Gastroesophageal sphincter (tissue), 4 donors: ENCODE data around the gene SLC2A4. TPM values are rescaled to one million over a fixed set of nuclear protein-coding genes. Genes with fewer than 3 reads are reported as not detected.
A peak's percentile ranks its signal among the peaks of the same experiment; 100 is the strongest.

Source experiments
- ATAC-seq: fragments of 150-250 bp; one replicate; pipeline ENCODE4 v1.9.1; 2016; ENCODE audit warnings: mild to moderate bottlenecking, moderate library complexity
- H3K27ac ChIP-seq, 4 donors: fragments of 200-600 bp; sonication (generic) in 3 of 4; 1 replicate in 3 of 4; 2 replicates in 1 of 4; pipeline ENCODE4 v1.5.1; 2016 to 2019
- H3K27me3 ChIP-seq: fragments of 200-600 bp; sonication (generic); one replicate; pipeline ENCODE4 v1.5.1; 2019
- H3K36me3 ChIP-seq, 2 donors: fragments of 200-600 bp; sonication (generic); one replicate each; pipeline ENCODE4 v1.5.1; 2019; ENCODE audit warnings: control low read depth in 1 of 2
- H3K4me1 ChIP-seq, 3 donors: fragments of 200-600 bp; sonication (generic); 1 replicate in 2 of 3; 2 replicates in 1 of 3; pipeline ENCODE4 v1.5.1; 2016 to 2019; ENCODE audit warnings: control low read depth in 2 of 3
- H3K4me3 ChIP-seq, 2 donors: fragments of 200-600 bp; sonication (generic); one replicate each; pipeline ENCODE4 v1.5.1; 2019; ENCODE audit warnings: mild to moderate bottlenecking in 1 of 2, moderate library complexity in 1 of 2
- H3K9me3 ChIP-seq, 3 donors: fragments of 200-600 bp; sonication (generic); one replicate each; pipeline ENCODE4 v1.5.1; 2017 to 2019; ENCODE audit warnings: control low read depth in 2 of 3
- EP300 ChIP-seq: sonication (generic); formaldehyde crosslinking; IDR thresholded peaks from one replicate; pipeline ENCODE4 v1.6.1; 2017; ENCODE audit warnings: antibody characterized with exemption, mild to moderate bottlenecking
- POLR2A ChIP-seq, 2 donors: fragments of 450-650 bp; IDR thresholded peaks; one replicate each; pipeline ENCODE4 v1.6.1; 2017; ENCODE audit warnings: antibody characterized with exemption in 2 of 2, mild to moderate bottlenecking in 2 of 2, moderate library complexity in 1 of 2
- POLR2AphosphoS5 ChIP-seq: sonication (generic); formaldehyde crosslinking; IDR thresholded peaks from one replicate; pipeline ENCODE4 v1.6.1; 2017; ENCODE audit warnings: antibody characterized with exemption
- WGBS, 2 donors: methylation state at CpG; one replicate each; pipeline ENCODE4 v1.1.5; 2018; ENCODE audit warnings: low coverage in 1 of 2; 5-methylcytosine and 5-hydroxymethylcytosine counted together
- total RNA-seq, 4 donors: library from RNA; depleted of rRNA; stranded (reverse); fragments of >200 nt; gene quantifications; one replicate each; pipeline ENCODE4 v1.1.0, GENCODE V29; 2016
- TF ChIP-seq, protein P1 (sequence below), 4 experiments: fragments of 200-600 bp in 2 of 4; fragments of 450-650 bp in 2 of 4; sonication (generic) in 1 of 4; IDR thresholded peaks; one replicate each; pipeline ENCODE4 v1.5.1; 2017 to 2019; ENCODE audit warnings: antibody characterized with exemption in 4 of 4, mild to moderate bottlenecking in 2 of 4, moderate library complexity in 2 of 4

The SLC2A4 gene
- total RNA-seq, 4 donors from 2014 or later, result 71.8 to 200 (median 149) TPM

DNA sequence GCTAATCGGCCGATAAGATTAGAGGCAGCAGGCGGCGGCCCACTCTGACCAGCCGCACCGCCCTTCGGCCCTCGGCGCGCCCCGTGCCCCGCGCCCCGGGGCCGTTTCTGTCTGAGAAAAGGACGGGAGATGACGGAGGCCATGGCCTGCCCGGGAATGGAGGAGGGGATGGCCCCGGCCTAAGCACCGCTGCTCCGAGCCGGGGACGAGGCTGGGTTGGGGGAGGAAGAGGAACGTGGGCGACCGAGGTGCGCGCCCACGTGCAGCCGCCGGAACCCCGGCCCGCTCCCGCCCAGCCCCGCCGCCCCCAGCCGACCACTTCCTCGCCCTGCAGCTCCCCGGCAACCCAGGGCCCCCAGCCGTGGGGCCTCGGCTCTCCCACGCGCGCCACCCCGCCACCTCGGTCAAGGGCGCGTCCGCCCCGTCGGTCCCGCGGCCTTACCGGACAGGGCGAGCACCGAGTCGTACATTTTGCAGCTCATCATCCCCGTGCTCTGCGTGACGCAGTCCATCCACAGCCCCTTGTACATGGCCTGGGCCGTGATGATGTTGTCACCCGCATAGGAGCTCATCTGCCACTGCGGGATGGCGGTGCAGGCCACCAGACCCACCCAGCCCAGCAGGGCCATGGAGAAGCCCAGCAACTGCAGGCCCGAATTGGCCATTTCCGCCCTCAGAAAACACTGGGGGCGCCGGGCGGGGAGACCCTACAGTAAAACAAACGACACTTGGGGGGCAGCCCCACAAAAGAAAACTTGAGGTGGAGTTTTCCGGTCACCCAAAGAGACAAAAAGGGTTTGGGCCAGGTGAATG, 19.9 kb upstream of the SLC2A4 start:
- Histone ChIP-seq H3K27me3 (peaks cover 65% of the 10 kb centered on the region), H3K4me3 (peak overlapping the region; percentile 2 to 52), H3K4me1 (peaks cover 0 to 34% (median 22%) of the 10 kb centered on the region in 3 donors), H3K27ac (peak overlapping the region in 1 of 4 donors; percentile 53), H3K9me3 (no peaks in the 10 kb centered on the region), H3K36me3 (peaks cover 0 to 31% of the 10 kb centered on the region in 2 donors)
- no peak for TF ChIP-seq POLR2AphosphoS5
- no peak for TF ChIP-seq POLR2A (IDR thresholded peaks at IDR 0.05)
- no peak for TF ChIP-seq EP300
- TF ChIP-seq, protein P1, sequence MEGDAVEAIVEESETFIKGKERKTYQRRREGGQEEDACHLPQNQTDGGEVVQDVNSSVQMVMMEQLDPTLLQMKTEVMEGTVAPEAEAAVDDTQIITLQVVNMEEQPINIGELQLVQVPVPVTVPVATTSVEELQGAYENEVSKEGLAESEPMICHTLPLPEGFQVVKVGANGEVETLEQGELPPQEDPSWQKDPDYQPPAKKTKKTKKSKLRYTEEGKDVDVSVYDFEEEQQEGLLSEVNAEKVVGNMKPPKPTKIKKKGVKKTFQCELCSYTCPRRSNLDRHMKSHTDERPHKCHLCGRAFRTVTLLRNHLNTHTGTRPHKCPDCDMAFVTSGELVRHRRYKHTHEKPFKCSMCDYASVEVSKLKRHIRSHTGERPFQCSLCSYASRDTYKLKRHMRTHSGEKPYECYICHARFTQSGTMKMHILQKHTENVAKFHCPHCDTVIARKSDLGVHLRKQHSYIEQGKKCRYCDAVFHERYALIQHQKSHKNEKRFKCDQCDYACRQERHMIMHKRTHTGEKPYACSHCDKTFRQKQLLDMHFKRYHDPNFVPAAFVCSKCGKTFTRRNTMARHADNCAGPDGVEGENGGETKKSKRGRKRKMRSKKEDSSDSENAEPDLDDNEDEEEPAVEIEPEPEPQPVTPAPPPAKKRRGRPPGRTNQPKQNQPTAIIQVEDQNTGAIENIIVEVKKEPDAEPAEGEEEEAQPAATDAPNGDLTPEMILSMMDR (IDR thresholded peaks at IDR 0.05), result no peak
- 37% methylated on average over 2 of the region's 71 CpGs; no CpG with 5 or more reads in 1 of the 2 donors for WGBS, 2 donors
- peak; percentile 14 for ATAC-seq

DNA sequence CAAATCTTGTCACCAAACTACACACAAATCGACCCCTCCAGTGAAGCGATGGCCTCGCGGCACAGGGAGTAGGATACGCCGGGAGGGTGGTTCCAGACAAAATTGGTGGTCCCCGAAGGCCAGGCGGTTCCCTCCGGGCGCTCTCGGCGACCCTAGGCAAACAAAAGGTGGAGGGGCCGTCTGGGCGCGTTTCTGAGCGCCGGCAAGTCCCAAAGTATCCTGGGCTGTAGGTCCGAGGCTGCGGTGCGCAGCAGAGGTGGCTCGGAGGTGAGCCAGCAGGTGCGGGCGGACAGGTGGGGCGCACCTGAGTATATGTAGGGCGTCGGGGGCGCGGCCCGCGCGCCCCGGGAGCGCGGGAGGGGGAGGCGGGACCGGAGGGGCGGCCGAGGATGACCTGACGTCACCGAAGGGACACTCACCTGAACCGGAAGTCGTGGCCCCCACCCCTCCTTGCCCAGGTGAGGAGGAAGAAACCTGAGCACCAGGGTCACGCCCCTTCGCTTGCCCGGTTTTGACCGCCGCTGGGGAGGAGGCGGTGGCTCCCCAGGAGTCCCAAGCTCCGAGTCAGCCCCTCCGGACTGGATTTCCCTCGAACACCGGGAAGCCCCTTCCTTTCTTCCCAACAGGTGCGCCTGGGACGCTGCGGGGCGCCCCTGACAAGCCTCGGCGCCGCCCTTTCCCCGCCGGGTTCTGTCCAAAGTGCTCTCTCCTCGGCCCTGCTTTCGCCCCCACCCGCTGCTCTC, 19.2 kb upstream of the SLC2A4 start, which contains the start of gene CLDN7:
Gene CLDN7 (minus strand): TSS at position 287 of the 743 bp plus-strand sequence. CDS start 435 bp downstream, outside the sequence.
- H3K27ac ChIP-seq, result peak within 1 kb of the TSS in 1 of 4 donors; percentile 53
- no peak for TF ChIP-seq POLR2AphosphoS5
- TF ChIP-seq POLR2A (IDR thresholded peaks at IDR 0.05), result no peak
- TF ChIP-seq, protein P1 (IDR thresholded peaks at IDR 0.05), result no peak
- TF ChIP-seq EP300, result no peak
- peaks cover 72% of the 10 kb centered on the region for H3K27me3 ChIP-seq
- no peak for ATAC-seq
- peaks cover 0 to 34% (median 22%) of the 10 kb centered on the region in 3 donors for H3K4me1 ChIP-seq
- H3K9me3 ChIP-seq, result no peaks in the 10 kb centered on the region
- 1 to 6% methylated on average over 14 to 18 of the region's 64 CpGs for WGBS, 2 donors
- peaks cover 0 to 23% of the 10 kb centered on the region in 2 donors for H3K36me3 ChIP-seq
- peak within 1 kb of the TSS; percentile 2 to 52 for H3K4me3 ChIP-seq

DNA sequence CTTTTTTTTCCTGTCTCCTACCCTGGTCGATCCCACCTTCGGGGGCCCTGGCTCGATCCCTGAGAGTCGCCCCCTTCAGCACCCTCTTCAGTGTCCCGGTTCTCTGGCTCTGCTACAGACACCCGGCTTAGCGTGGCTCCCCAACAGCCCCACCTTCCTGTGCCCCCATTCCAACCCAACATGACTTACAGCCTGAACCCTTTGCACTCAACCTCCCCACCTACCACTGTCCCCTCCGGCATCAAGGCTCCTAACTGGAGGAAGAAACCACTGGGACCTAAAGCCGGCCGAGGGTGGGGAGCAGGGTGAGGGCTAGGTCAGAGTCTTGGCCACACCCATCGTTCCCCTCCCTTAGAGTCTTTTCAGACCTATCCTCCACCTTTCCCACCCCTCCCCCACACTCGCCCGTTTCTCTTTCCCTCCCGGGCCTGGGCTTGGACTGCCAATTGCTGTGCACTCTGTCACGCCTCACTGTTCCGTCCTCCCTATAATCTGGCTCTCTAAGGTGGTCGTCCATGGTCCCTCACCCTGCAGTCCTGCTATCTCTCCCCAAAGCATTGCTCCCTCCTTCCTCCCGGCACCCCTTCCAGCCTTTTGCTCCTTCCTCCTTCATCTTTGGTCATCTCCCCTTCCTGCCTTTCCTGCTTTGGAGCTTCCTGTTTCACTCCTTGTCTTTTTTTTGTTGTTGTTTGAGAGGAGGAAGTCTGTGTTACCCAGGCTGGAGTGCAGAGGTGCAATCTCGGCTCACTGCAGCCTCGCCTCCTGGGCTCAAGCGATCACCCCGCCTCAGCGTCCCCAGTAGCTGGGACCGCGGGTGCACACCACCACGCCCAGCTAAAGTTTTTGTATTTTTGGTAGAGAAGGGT, 18.4 kb upstream of the SLC2A4 start:
- Histone ChIP-seq H3K4me3 (peak overlapping the region in 1 of 2 donors; percentile 3), H3K4me1 (peaks cover 0 to 34% (median 22%) of the 10 kb centered on the region in 3 donors), H3K27ac (no peak overlapping the region), H3K36me3 (peaks cover 0 to 15% of the 10 kb centered on the region in 2 donors), H3K27me3 (peaks cover 80% of the 10 kb centered on the region), H3K9me3 (no peaks in the 10 kb centered on the region)
- TF ChIP-seq, protein P1 (IDR thresholded peaks at IDR 0.05), result no peak
- TF ChIP-seq EP300 (no peak), POLR2A (IDR thresholded peaks at IDR 0.05) (no peak), POLR2AphosphoS5 (no peak)
- 5 to 9% methylated on average over 11 to 25 of the region's 26 CpGs for WGBS, 2 donors
- peak; percentile 26 for ATAC-seq

DNA sequence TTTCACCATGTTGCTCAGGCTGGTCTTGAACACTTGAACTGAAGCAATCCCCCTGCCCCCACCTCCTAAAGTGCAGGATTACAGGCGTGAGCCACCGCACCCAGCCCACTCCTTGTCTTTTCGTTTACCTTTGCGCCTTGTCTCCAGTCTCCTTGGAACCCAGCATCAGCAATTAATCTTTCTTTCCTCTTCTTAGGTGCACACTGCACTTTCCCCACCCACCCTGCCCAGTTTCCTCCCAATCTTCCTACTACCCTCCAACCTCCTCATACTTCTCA, 17.8 kb upstream of the SLC2A4 start:
- 39 to 52% methylated on average over 4 of the region's 4 CpGs for WGBS, 2 donors
- H3K27ac ChIP-seq, result no peak overlapping the region
- TF ChIP-seq EP300, result no peak
- TF ChIP-seq POLR2AphosphoS5, result no peak
- TF ChIP-seq, protein P1 (IDR thresholded peaks at IDR 0.05), result no peak
- TF ChIP-seq POLR2A (IDR thresholded peaks at IDR 0.05), result no peak
- H3K36me3 ChIP-seq, result peaks cover 0 to 9% of the 10 kb centered on the region in 2 donors
- peaks cover 83% of the 10 kb centered on the region for H3K27me3 ChIP-seq
- no peaks in the 10 kb centered on the region for H3K9me3 ChIP-seq
- peaks cover 0 to 34% (median 22%) of the 10 kb centered on the region in 3 donors for H3K4me1 ChIP-seq
- no peak overlapping the region for H3K4me3 ChIP-seq
- no peak for ATAC-seq
